Peyer's patch (tissue), 4 donors: ENCODE data around the gene GPR18.

Experiments used
- POLR2A ChIP-seq, 2 donors: fragments of 450-650 bp; IDR thresholded peaks; one replicate each; pipeline ENCODE4 v1.5.1; 2017; ENCODE audit warnings: antibody characterized with exemption in 2 of 2, mild to moderate bottlenecking in 2 of 2, moderate library complexity in 2 of 2
- TF ChIP-seq, protein P1 (sequence below), 6 experiments: fragments of 450-650 bp in 4 of 6; fragments of 200-600 bp in 2 of 6; sonication (generic) in 1 of 6; IDR thresholded peaks; one replicate each; pipeline ENCODE4 v1.5.1; 2017 to 2019; ENCODE audit warnings: antibody characterized with exemption in 6 of 6, mild to moderate bottlenecking in 3 of 6, moderate library complexity in 1 of 6

GRCh38 chr13:99221567-99222239 lies 36.5 kb downstream of the GPR18 start:
- no peak for TF ChIP-seq POLR2A (IDR thresholded peaks at IDR 0.05)
- TF ChIP-seq, protein P1, sequence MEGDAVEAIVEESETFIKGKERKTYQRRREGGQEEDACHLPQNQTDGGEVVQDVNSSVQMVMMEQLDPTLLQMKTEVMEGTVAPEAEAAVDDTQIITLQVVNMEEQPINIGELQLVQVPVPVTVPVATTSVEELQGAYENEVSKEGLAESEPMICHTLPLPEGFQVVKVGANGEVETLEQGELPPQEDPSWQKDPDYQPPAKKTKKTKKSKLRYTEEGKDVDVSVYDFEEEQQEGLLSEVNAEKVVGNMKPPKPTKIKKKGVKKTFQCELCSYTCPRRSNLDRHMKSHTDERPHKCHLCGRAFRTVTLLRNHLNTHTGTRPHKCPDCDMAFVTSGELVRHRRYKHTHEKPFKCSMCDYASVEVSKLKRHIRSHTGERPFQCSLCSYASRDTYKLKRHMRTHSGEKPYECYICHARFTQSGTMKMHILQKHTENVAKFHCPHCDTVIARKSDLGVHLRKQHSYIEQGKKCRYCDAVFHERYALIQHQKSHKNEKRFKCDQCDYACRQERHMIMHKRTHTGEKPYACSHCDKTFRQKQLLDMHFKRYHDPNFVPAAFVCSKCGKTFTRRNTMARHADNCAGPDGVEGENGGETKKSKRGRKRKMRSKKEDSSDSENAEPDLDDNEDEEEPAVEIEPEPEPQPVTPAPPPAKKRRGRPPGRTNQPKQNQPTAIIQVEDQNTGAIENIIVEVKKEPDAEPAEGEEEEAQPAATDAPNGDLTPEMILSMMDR (IDR thresholded peaks at IDR 0.05): no peak
